Natural killer cell treated with Interleukin-12 subunit alpha and Interleukin-12 subunit beta and Interleukin-15 and Interleukin-18, amount 100 ng/mL, for 72 hours (primary cell): Measurements from ENCODE around the gene H2BW1. TPM values are rescaled to one million over a fixed set of nuclear protein-coding genes. Genes with fewer than 3 reads are reported as not detected.

Source experiments
- total RNA-seq, 2 donors: library from RNA; stranded (reverse); gene quantifications; one replicate each; pipeline ENCODE4 v1.2.3, GENCODE V29; 2022

Gene H2BW1
- total RNA-seq, 2 donors from 2014 or later: not detected

Other genes starting within 250 kb of the H2BW1 start
- gene PLP1, start 236.9 kb downstream of the H2BW1 start, total RNA-seq: not detected
- gene RAB9B, start 181.5 kb downstream of the H2BW1 start, total RNA-seq: under 1 TPM; 0.22 to 0.45 TPM
- 10 to 100 TPM in 1 of 2 donors, 1 to 10 TPM in 1; 5.1 to 10.2 TPM for gene TMSB15B, start 51.1 kb downstream of the H2BW1 start, total RNA-seq
- not detected for gene H2BW2, start 26.2 kb upstream of the H2BW1 start, total RNA-seq
- gene TMSB15C, start 62.5 kb upstream of the H2BW1 start, total RNA-seq: 1 to 10 TPM; 2.0 to 5.0 TPM
- gene ZCCHC18, start 98.8 kb upstream of the H2BW1 start, total RNA-seq: 1 to 10 TPM; 3.1 to 4.8 TPM
- gene SLC25A53, start 143.3 kb upstream of the H2BW1 start, total RNA-seq: 10 to 100 TPM; 10.3 to 10.8 TPM
- 10 to 100 TPM in 1 of 2 donors, 1 to 10 TPM in 1; 9.0 to 10.3 TPM for gene FAM199X, start 152.7 kb upstream of the H2BW1 start, total RNA-seq
- gene ESX1, start 241.2 kb upstream of the H2BW1 start, total RNA-seq: not detected